IPS-18c (cell line): ENCODE data around the gene WDR33.

Experiments used
- H3K4me3 ChIP-seq: 2 replicates; pipeline ENCODE4 v1.7.0; 2013; ENCODE audit warnings: low read depth, mild to moderate bottlenecking, low read length, moderate library complexity; ENCODE audit not compliant: insufficient read depth
- H3K9me3 ChIP-seq: one replicate; pipeline ENCODE4 v1.6.1; 2013; ENCODE audit warnings: mild to moderate bottlenecking, low read length, moderate library complexity; ENCODE audit not compliant: control insufficient read depth, insufficient read depth

WDR33 gene

GRCh38 chr2:127739800-127740199 lies 71.2 kb downstream of the WDR33 start:
- Histone ChIP-seq H3K9me3 (no peaks in the 10 kb centered on the region), H3K4me3 (no peak overlapping the region)

GRCh38 chr2:127737892-127738291 lies 73.1 kb downstream of the WDR33 start:
- no peak overlapping the region for H3K4me3 ChIP-seq
- H3K9me3 ChIP-seq, result no peaks in the 10 kb centered on the region

GRCh38 chr2:127735537-127736399 lies 75.2 kb downstream of the WDR33 start:
- H3K9me3 ChIP-seq, result no peaks in the 10 kb centered on the region
- no peak overlapping the region for H3K4me3 ChIP-seq

- Histone ChIP-seq H3K4me3 (no peak overlapping the region), H3K9me3 (no peaks in the 10 kb centered on the region)
Observed at GRCh38 chr2:127735044-127735443, 75.9 kb downstream of the WDR33 start.

GRCh38 chr2:127733816-127734537 lies 77.0 kb downstream of the WDR33 start:
- Histone ChIP-seq H3K4me3 (no peak overlapping the region), H3K9me3 (no peaks in the 10 kb centered on the region)

GRCh38 chr2:127733113-127733815 lies 77.7 kb downstream of the WDR33 start:
- Histone ChIP-seq H3K4me3 (no peak overlapping the region), H3K9me3 (no peaks in the 10 kb centered on the region)

GRCh38 chr2:127726158-127726880 lies 84.7 kb downstream of the WDR33 start:
- Histone ChIP-seq H3K4me3 (no peak overlapping the region), H3K9me3 (no peaks in the 10 kb centered on the region)

- no peaks in the 10 kb centered on the region for H3K9me3 ChIP-seq
- H3K4me3 ChIP-seq, result no peak overlapping the region
Observed at GRCh38 chr2:127722807-127723206, 88.2 kb downstream of the WDR33 start.

- Histone ChIP-seq H3K9me3 (no peaks in the 10 kb centered on the region), H3K4me3 (no peak overlapping the region)
Observed at GRCh38 chr2:127721978-127722355, 89.0 kb downstream of the WDR33 start.

GRCh38 chr2:127721311-127721977 lies 89.5 kb downstream of the WDR33 start:
- Histone ChIP-seq H3K4me3 (no peak overlapping the region), H3K9me3 (no peaks in the 10 kb centered on the region)

- Histone ChIP-seq H3K4me3 (no peak overlapping the region), H3K9me3 (no peaks in the 10 kb centered on the region)
Observed at GRCh38 chr2:127719301-127720218, 91.4 kb downstream of the WDR33 start.

- Histone ChIP-seq H3K4me3 (no peak overlapping the region), H3K9me3 (no peaks in the 10 kb centered on the region)
Observed at GRCh38 chr2:127718271-127718670, 92.7 kb downstream of the WDR33 start.

GRCh38 chr2:127715778-127716449 lies 95.1 kb downstream of the WDR33 start:
- Histone ChIP-seq H3K4me3 (no peak overlapping the region), H3K9me3 (no peaks in the 10 kb centered on the region)

- H3K4me3 ChIP-seq, result no peak overlapping the region
- H3K9me3 ChIP-seq, result no peaks in the 10 kb centered on the region
Observed at GRCh38 chr2:127713562-127713961, 97.4 kb downstream of the WDR33 start.

- Histone ChIP-seq H3K9me3 (no peaks in the 10 kb centered on the region), H3K4me3 (no peak overlapping the region)
Observed at GRCh38 chr2:127712999-127713398, 98.0 kb downstream of the WDR33 start.
